ENCODE measurements around the gene GCGR.

GCGR gene

DNA sequence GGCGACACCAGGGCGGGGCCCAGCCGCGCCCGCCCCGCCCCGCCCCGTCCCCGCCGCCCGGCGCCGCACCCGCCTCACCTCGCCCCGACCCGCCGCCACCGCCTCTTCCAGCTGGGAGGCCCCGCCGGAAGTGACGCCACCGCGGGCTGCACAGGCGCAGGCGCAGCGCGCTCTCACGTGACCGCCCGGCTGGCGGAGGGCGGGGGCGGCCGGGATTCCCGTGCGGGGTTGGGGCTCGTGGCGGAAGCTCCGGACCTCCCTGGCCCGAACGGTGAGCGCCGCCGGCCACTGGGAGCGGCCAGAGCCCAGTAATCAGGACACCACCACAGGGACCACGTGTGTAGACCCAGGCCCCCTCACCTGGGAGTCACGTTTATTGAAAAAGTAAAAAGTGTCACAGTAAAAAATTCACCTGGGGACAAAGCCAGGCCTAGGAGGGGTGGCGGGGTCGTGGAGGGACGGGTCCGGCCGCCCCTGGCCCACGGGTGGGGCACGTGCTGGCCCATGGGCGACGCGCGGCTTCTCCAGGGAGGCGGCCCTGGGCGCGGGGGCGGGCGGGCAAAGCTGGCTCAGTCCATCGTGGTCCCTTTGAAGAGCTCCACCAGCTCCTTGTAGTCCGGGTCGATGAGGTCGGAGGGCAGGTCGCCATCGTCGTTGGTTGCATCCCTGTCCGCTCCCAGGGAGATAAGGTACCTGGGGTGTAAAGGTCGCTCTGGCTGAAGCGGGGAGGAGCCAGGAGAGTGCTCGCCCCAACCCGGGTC is 29.4 kb downstream of the GCGR start, which contains the start of gene MCRIP1:
Gene MCRIP1, minus strand, starts transcription at position 132 of the 761 bp plus-strand sequence. CDS start 8,785 bp downstream, outside the sequence.
- Histone ChIP-seq H3K14ac (ENCODE audit: low read length) (peak within 1 kb of the TSS; percentile 95), H2AK5ac (ENCODE audit: low read length) (peak within 1 kb of the TSS; percentile 77), H3K4me1 (ENCODE audit: control insufficient read depth in 1 of 2, insufficient read depth in 2 of 2, low read length in 2 of 2) (peaks cover 12 to 14% of the 10 kb centered on the region in 2 experiments), H2BK12ac (ENCODE audit: low read length) (peak within 1 kb of the TSS; percentile 27), H4K91ac (ENCODE audit: low read depth, low read length) (peak within 1 kb of the TSS; percentile 99), H3K9ac (ENCODE audit: low read length) (peak within 1 kb of the TSS; percentile 97), H3K18ac (ENCODE audit: low read length) (peak within 1 kb of the TSS; percentile 97), H3K27me3 (ENCODE audit: insufficient read depth, low read length) (no peaks in the 10 kb centered on the region), H3K4me2 (ENCODE audit: low read length) (peak within 1 kb of the TSS; percentile 92), H3K4me3 (ENCODE audit: low read depth, low read length) (peak within 1 kb of the TSS; percentile 90), H3K79me1 (ENCODE audit: low read length) (peaks cover 13% of the 10 kb centered on the region), H4K8ac (ENCODE audit: low read depth, low read length) (peak within 1 kb of the TSS; percentile 98), H2AFZ (ENCODE audit: insufficient read depth, low read length, poor library complexity) (peak within 1 kb of the TSS; percentile 50), H4K12ac (ENCODE audit: low read depth, low read length) (peak within 1 kb of the TSS; percentile 86), H2BK5ac (ENCODE audit: low read depth, low read length, poor library complexity) (peak within 1 kb of the TSS; percentile 84), H3K23ac (ENCODE audit: low read length) (no peak within 1 kb of the TSS), H3K9me3 (ENCODE audit: insufficient read depth, low read depth, low read length) (peaks cover 2% of the 10 kb centered on the region), H3K79me2 (ENCODE audit: control insufficient read depth, insufficient read depth, low read length, poor library complexity) (peaks cover 15% of the 10 kb centered on the region), H3K36me3 (ENCODE audit: control insufficient read depth in 1 of 2, insufficient read depth in 2 of 2, low read length in 2 of 2) (peaks cover 4 to 5% of the 10 kb centered on the region in 2 experiments), H3K4ac (ENCODE audit: low read depth, low read length) (peak within 1 kb of the TSS; percentile 95), H2BK120ac (ENCODE audit: insufficient read depth, low read length, poor library complexity) (peak within 1 kb of the TSS; percentile 95), H3K27ac (ENCODE audit: low read depth, low read length) (peak within 1 kb of the TSS; percentile 81)
- peak; percentile 95 to 96 for DNase-seq
- no CpG with 5 or more reads among the region's 76 CpGs for WGBS (ENCODE audit: extremely low coverage, insufficient coverage, insufficient read length)

GRCh38 chr17:81833921-81834830 is 30.2 kb downstream of the GCGR start:
- Histone ChIP-seq H3K4ac (ENCODE audit: low read depth, low read length) (peak overlapping the region; percentile 95), H3K9me3 (ENCODE audit: insufficient read depth, low read depth, low read length) (peaks cover 2% of the 10 kb centered on the region), H3K9ac (ENCODE audit: low read length) (peak overlapping the region; percentile 2), H2AFZ (ENCODE audit: insufficient read depth, low read length, poor library complexity) (peak overlapping the region; percentile 1), H3K4me2 (ENCODE audit: low read length) (peak overlapping the region; percentile 92), H3K36me3 (ENCODE audit: control insufficient read depth in 1 of 2, insufficient read depth in 2 of 2, low read length in 2 of 2) (peaks cover 4 to 5% of the 10 kb centered on the region in 2 experiments), H4K91ac (ENCODE audit: low read depth, low read length) (peak overlapping the region; percentile 99), H3K27me3 (ENCODE audit: insufficient read depth, low read length) (no peaks in the 10 kb centered on the region), H3K79me2 (ENCODE audit: control insufficient read depth, insufficient read depth, low read length, poor library complexity) (peaks cover 15% of the 10 kb centered on the region), H3K27ac (ENCODE audit: low read depth, low read length) (peak overlapping the region; percentile 81), H2BK120ac (ENCODE audit: insufficient read depth, low read length, poor library complexity) (no peak overlapping the region), H3K4me3 (ENCODE audit: low read depth, low read length) (peak overlapping the region; percentile 80), H3K18ac (ENCODE audit: low read length) (peak overlapping the region; percentile 34), H3K23ac (ENCODE audit: low read length) (no peak overlapping the region), H3K79me1 (ENCODE audit: low read length) (peaks cover 17% of the 10 kb centered on the region), H2BK5ac (ENCODE audit: low read depth, low read length, poor library complexity) (no peak overlapping the region), H3K4me1 (ENCODE audit: control insufficient read depth in 1 of 2, insufficient read depth in 2 of 2, low read length in 2 of 2) (peaks cover 16 to 21% of the 10 kb centered on the region in 2 experiments), H4K8ac (ENCODE audit: low read depth, low read length) (peak overlapping the region; percentile 98), H4K12ac (ENCODE audit: low read depth, low read length) (peak overlapping the region; percentile 31), H2AK5ac (ENCODE audit: low read length) (peak overlapping the region; percentile 34), H2BK12ac (ENCODE audit: low read length) (no peak overlapping the region), H3K14ac (ENCODE audit: low read length) (peak overlapping the region; percentile 95)
- peak in 1 of 2 donors; percentile 49 for DNase-seq
- no CpG with 5 or more reads among the region's 31 CpGs for WGBS (ENCODE audit: extremely low coverage, insufficient coverage, insufficient read length)

DNA sequence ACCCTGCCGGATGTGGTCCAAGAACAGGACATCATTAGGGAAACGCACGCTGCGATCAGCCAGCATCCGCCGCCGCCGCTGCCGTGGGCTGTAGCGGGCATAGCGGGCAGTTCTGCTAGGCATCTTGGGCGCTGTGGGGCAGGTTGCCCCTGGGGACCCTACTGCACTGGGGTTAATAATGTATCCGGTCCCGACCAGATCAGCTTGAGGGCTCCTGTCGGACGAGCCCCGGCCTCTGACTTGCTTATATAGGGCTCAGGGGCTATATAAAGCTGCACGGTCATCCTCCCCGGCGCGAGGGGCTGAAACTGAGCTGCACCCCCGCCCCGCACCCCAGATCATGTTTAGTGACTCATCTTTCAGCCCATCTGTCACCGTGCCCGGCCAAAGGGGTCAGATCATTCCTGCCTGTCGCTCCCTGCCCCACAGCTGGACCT is 30.9 kb downstream of the GCGR start, which contains the start of gene PPP1R27:
Gene PPP1R27, minus strand, starts transcription at position 220 of the 437 bp plus-strand sequence. Its CDS starts 97 bp downstream, at position 123.
- peaks cover 2% of the 10 kb centered on the region for H3K9me3 ChIP-seq (ENCODE audit: insufficient read depth, low read depth, low read length)
- peak within 1 kb of the TSS; percentile 98 for H4K8ac ChIP-seq (ENCODE audit: low read depth, low read length)

GRCh38 chr17:81837641-81838040 is 33.7 kb downstream of the GCGR start:
- Histone ChIP-seq H2AFZ (ENCODE audit: insufficient read depth, low read length, poor library complexity) (no peak overlapping the region), H3K4me3 (ENCODE audit: low read depth, low read length) (no peak overlapping the region), H2AK5ac (ENCODE audit: low read length) (no peak overlapping the region), H3K9me3 (ENCODE audit: insufficient read depth, low read depth, low read length) (peaks cover 4% of the 10 kb centered on the region), H3K14ac (ENCODE audit: low read length) (no peak overlapping the region), H3K18ac (ENCODE audit: low read length) (no peak overlapping the region), H3K9ac (ENCODE audit: low read length) (no peak overlapping the region), H3K4me1 (ENCODE audit: control insufficient read depth in 1 of 2, insufficient read depth in 2 of 2, low read length in 2 of 2) (peaks cover 16 to 28% of the 10 kb centered on the region in 2 experiments), H3K4ac (ENCODE audit: low read depth, low read length) (no peak overlapping the region), H4K91ac (ENCODE audit: low read depth, low read length) (no peak overlapping the region), H2BK5ac (ENCODE audit: low read depth, low read length, poor library complexity) (no peak overlapping the region), H3K27ac (ENCODE audit: low read depth, low read length) (peak overlapping the region; percentile 9), H4K12ac (ENCODE audit: low read depth, low read length) (no peak overlapping the region), H3K79me1 (ENCODE audit: low read length) (peaks cover 14% of the 10 kb centered on the region), H3K27me3 (ENCODE audit: insufficient read depth, low read length) (no peaks in the 10 kb centered on the region), H3K23ac (ENCODE audit: low read length) (no peak overlapping the region), H3K36me3 (ENCODE audit: control insufficient read depth in 1 of 2, insufficient read depth in 2 of 2, low read length in 2 of 2) (peaks cover 3 to 7% of the 10 kb centered on the region in 2 experiments), H3K4me2 (ENCODE audit: low read length) (no peak overlapping the region), H2BK120ac (ENCODE audit: insufficient read depth, low read length, poor library complexity) (no peak overlapping the region), H4K8ac (ENCODE audit: low read depth, low read length) (no peak overlapping the region), H3K79me2 (ENCODE audit: control insufficient read depth, insufficient read depth, low read length, poor library complexity) (peaks cover 7% of the 10 kb centered on the region), H2BK12ac (ENCODE audit: low read length) (no peak overlapping the region)
- peak; percentile 81 to 88 for DNase-seq
- WGBS (ENCODE audit: extremely low coverage, insufficient coverage, insufficient read length) = no CpG with 5 or more reads among the region's 9 CpGs

More for the DNA sequence above, 30.9 kb downstream of the GCGR start, which contains the start of gene PPP1R27:
- Histone ChIP-seq H3K79me1 (ENCODE audit: low read length) (peaks cover 18% of the 10 kb centered on the region), H3K23ac (ENCODE audit: low read length) (no peak within 1 kb of the TSS), H3K4ac (ENCODE audit: low read depth, low read length) (peak within 1 kb of the TSS; percentile 95), H2BK120ac (ENCODE audit: insufficient read depth, low read length, poor library complexity) (no peak within 1 kb of the TSS), H3K4me2 (ENCODE audit: low read length) (peak within 1 kb of the TSS; percentile 92), H2AK5ac (ENCODE audit: low read length) (peak within 1 kb of the TSS; percentile 34), H4K91ac (ENCODE audit: low read depth, low read length) (peak within 1 kb of the TSS; percentile 99), H3K4me1 (ENCODE audit: control insufficient read depth in 1 of 2, insufficient read depth in 2 of 2, low read length in 2 of 2) (peaks cover 20 to 23% of the 10 kb centered on the region in 2 experiments), H3K18ac (ENCODE audit: low read length) (peak within 1 kb of the TSS; percentile 34), H3K4me3 (ENCODE audit: low read depth, low read length) (no peak within 1 kb of the TSS), H3K79me2 (ENCODE audit: control insufficient read depth, insufficient read depth, low read length, poor library complexity) (peaks cover 15% of the 10 kb centered on the region), H4K12ac (ENCODE audit: low read depth, low read length) (peak within 1 kb of the TSS; percentile 31), H3K36me3 (ENCODE audit: control insufficient read depth in 1 of 2, insufficient read depth in 2 of 2, low read length in 2 of 2) (peaks cover 3% of the 10 kb centered on the region in 2 experiments), H2BK12ac (ENCODE audit: low read length) (no peak within 1 kb of the TSS), H3K27ac (ENCODE audit: low read depth, low read length) (peak within 1 kb of the TSS; percentile 81), H3K9ac (ENCODE audit: low read length) (peak within 1 kb of the TSS; percentile 2), H2AFZ (ENCODE audit: insufficient read depth, low read length, poor library complexity) (peak within 1 kb of the TSS; percentile 1), H2BK5ac (ENCODE audit: low read depth, low read length, poor library complexity) (no peak within 1 kb of the TSS), H3K27me3 (ENCODE audit: insufficient read depth, low read length) (no peaks in the 10 kb centered on the region), H3K14ac (ENCODE audit: low read length) (peak within 1 kb of the TSS; percentile 12)
- DNase-seq = no peak
- WGBS (ENCODE audit: extremely low coverage, insufficient coverage, insufficient read length) = no CpG with 5 or more reads among the region's 26 CpGs
